Activated B cell treated with CpG ODN at 0.5 μM for 24 hours (primary cell): Measurements from ENCODE around the gene ATP8A2. TPM values are rescaled to one million over a fixed set of nuclear protein-coding genes. Genes with fewer than 3 reads are reported as not detected.

Experiments used
- ATAC-seq: fragments of 200-7000 bp; cut with Tn5 transposase; one replicate; pipeline ENCODE4 v1.10.0; 2021; ENCODE audit warnings: low read depth, mild to moderate bottlenecking, moderate library complexity
- CTCF ChIA-PET: fragments of 350-600 bp; sonication (Branson Sonifier 250); formaldehyde crosslinking; loops from one replicate; lab custom pipeline; 2021; ENCODE audit warnings: antibody characterized with exemption; lab: Charles Lee
- POLR2A ChIA-PET: fragments of 350-600 bp; sonication (Branson Sonifier 250); formaldehyde crosslinking; loops from one replicate; lab custom pipeline; 2021; ENCODE audit warnings: antibody characterized with exemption; lab: Charles Lee
- DNase-seq: peaks from one replicate; pipeline ENCODE4 v3.0.0; 2022
- H3K27ac Mint-ChIP-seq: one replicate; pipeline ENCODE4 v1.8.0; 2020; ENCODE audit warnings: mixed read lengths
- H3K27me3 Mint-ChIP-seq: one replicate; pipeline ENCODE4 v1.8.0; 2021; ENCODE audit warnings: mixed read lengths
- H3K36me3 Mint-ChIP-seq: one replicate; pipeline ENCODE4 v1.8.0; 2021; ENCODE audit warnings: low read depth, mixed read lengths
- H3K4me1 Mint-ChIP-seq: one replicate; pipeline ENCODE4 v1.8.0; 2021; ENCODE audit warnings: mixed read lengths
- H3K4me3 Mint-ChIP-seq: one replicate; pipeline ENCODE4 v1.8.0; 2020; ENCODE audit warnings: mild to moderate bottlenecking, mixed read lengths
- H3K9me3 Mint-ChIP-seq: one replicate; pipeline ENCODE4 v1.8.0; 2020; ENCODE audit warnings: mixed read lengths
- CTCF ChIP-seq: fragments of 200-600 bp; IDR thresholded peaks from one replicate; pipeline ENCODE4 v1.8.0; 2022; ENCODE audit warnings: antibody characterized with exemption, mild to moderate bottlenecking
- intact Hi-C: fragments of 100-400 bp; cut with micrococcal nuclease; formaldehyde crosslinking; loops from one replicate; pipeline ENCODE4 v1.15.1; 2024
- total RNA-seq: library from RNA; stranded (reverse); gene quantifications from 2 replicates; pipeline ENCODE4 v1.2.3, GENCODE V29; 2022

The ATP8A2 gene
- total RNA-seq, 1 donor from 2014 or later: not detected

GRCh38 chr13:25869941-25870340 is 498.2 kb downstream of the ATP8A2 start:
- Mint-ChIP-seq H3K36me3 (no peaks in the 10 kb centered on the region), H3K4me3 (no peak overlapping the region), H3K4me1 (no peaks in the 10 kb centered on the region), H3K27ac (no peak overlapping the region), H3K27me3 (peaks cover 4% of the 10 kb centered on the region), H3K9me3 (no peaks in the 10 kb centered on the region)
- no peak for TF ChIP-seq CTCF
- intact Hi-C loops: no loop called here
- POLR2A ChIA-PET: no interaction called here
- DNase-seq (no peak), ATAC-seq (no peak)
- CTCF ChIA-PET: no interaction called here

GRCh38 chr13:25871389-25872125 is 499.8 kb downstream of the ATP8A2 start:
- intact Hi-C loops: no loop called here
- Mint-ChIP-seq H3K36me3 (no peaks in the 10 kb centered on the region), H3K4me3 (no peak overlapping the region), H3K27ac (no peak overlapping the region), H3K4me1 (no peaks in the 10 kb centered on the region), H3K9me3 (no peaks in the 10 kb centered on the region), H3K27me3 (peaks cover 2% of the 10 kb centered on the region)
- CTCF ChIA-PET: no interaction called here
- POLR2A ChIA-PET: no interaction called here
- ATAC-seq: no peak
- no peak for DNase-seq
- TF ChIP-seq CTCF: no peak

GRCh38 chr13:25872481-25873241 is 500.9 kb downstream of the ATP8A2 start:
- no peaks in the 10 kb centered on the region for H3K4me1 Mint-ChIP-seq
- ATAC-seq (no peak), DNase-seq (no peak)
- H3K9me3 Mint-ChIP-seq: no peaks in the 10 kb centered on the region
- H3K27me3 Mint-ChIP-seq: peaks cover 2% of the 10 kb centered on the region
- no peaks in the 10 kb centered on the region for H3K36me3 Mint-ChIP-seq
- no peak overlapping the region for H3K4me3 Mint-ChIP-seq
- TF ChIP-seq CTCF: no peak
- ChIA-PET POLR2A (no interaction called here), CTCF (no interaction called here)
- no peak overlapping the region for H3K27ac Mint-ChIP-seq
- intact Hi-C loops: no loop called here

- no peaks in the 10 kb centered on the region for H3K9me3 Mint-ChIP-seq
- no peaks in the 10 kb centered on the region for H3K36me3 Mint-ChIP-seq
- POLR2A ChIA-PET: no interaction called here
- peaks cover 2% of the 10 kb centered on the region for H3K27me3 Mint-ChIP-seq
- intact Hi-C loops: no loop called here
- DNase-seq (no peak), ATAC-seq (no peak)
- H3K4me1 Mint-ChIP-seq: no peaks in the 10 kb centered on the region
- H3K4me3 Mint-ChIP-seq: no peak overlapping the region
- no peak overlapping the region for H3K27ac Mint-ChIP-seq
- TF ChIP-seq CTCF: no peak
- CTCF ChIA-PET: no interaction called here
These were observed 501.5 kb downstream of the ATP8A2 start for GRCh38 chr13:25873242-25873612.

GRCh38 chr13:25874064-25874737 is 502.4 kb downstream of the ATP8A2 start:
- ChIA-PET CTCF (no interaction called here), POLR2A (no interaction called here)
- no peak for TF ChIP-seq CTCF
- H3K27me3 Mint-ChIP-seq: peaks cover 2% of the 10 kb centered on the region
- H3K9me3 Mint-ChIP-seq: no peaks in the 10 kb centered on the region
- intact Hi-C loops: no loop called here
- no peak overlapping the region for H3K4me3 Mint-ChIP-seq
- H3K4me1 Mint-ChIP-seq: no peaks in the 10 kb centered on the region
- DNase-seq: no peak
- H3K36me3 Mint-ChIP-seq: no peaks in the 10 kb centered on the region
- H3K27ac Mint-ChIP-seq: no peak overlapping the region
- ATAC-seq: no peak
